Measurements from ENCODE around the gene INPPL1.

Gene INPPL1

GRCh38 chr11:72230764-72231365 is 6.3 kb downstream of the INPPL1 start:
- H3K4me1 ChIP-seq (ENCODE audit: insufficient read depth, low read length) = no peaks in the 10 kb centered on the region
- H3K4me3 ChIP-seq (ENCODE audit: low read length) = no peak overlapping the region
- peaks cover 83% of the 10 kb centered on the region for H3K36me3 ChIP-seq (ENCODE audit: insufficient read depth, low read length)

DNA sequence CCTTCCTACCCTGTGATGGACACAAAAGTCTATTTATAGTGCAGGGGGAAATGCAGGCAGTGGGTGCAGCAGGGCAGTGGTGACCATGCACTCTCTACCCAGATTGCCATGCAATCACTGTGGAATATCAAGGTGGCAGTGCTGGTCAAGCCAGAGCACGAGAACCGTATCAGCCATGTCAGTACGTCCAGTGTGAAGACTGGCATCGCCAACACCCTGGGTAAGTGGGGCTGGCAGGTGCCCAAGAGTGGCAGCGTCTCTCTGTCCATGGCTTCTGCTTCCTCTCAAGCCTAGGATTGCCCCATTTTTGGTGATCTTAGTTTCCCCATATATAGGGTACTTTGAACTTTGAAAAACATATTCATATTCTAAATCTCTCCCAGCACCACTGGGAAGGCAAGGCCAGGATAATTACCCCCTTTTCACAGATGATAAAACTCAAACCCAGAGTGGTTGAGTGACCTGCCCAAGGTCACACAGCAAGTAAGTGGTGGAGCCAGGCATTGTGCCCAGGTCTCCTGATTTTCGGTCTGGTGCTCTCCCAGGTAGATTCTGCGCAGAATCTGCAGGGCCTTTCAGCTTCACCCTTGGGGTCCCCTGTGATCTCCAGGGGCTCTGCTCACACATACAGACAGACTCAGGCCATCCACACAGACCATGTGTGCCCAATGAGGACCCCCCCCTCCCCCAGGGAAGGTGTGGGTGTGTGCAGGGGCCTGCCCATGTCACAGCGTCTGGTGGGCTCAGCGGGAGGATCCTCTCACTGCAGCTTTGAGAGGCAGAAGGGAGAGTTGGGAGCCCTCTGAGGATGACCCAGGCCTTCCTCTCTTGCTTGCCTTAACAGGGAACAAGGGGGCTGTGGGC is 7.1 kb downstream of the INPPL1 start:
- Histone ChIP-seq H3K36me3 (ENCODE audit: insufficient read depth, low read length) (peaks cover 90% of the 10 kb centered on the region), H3K9me3 (ENCODE audit: low read length) (no peaks in the 10 kb centered on the region), H3K27me3 (ENCODE audit: insufficient read depth, low read length) (no peaks in the 10 kb centered on the region), H2AFZ (ENCODE audit: low read depth, low read length) (no peak overlapping the region), H3K4me1 (ENCODE audit: insufficient read depth, low read length) (no peaks in the 10 kb centered on the region), H3K4me3 (ENCODE audit: low read length) (no peak overlapping the region)

More at GRCh38 chr11:72230764-72231365, 6.3 kb downstream of the INPPL1 start:
- Histone ChIP-seq H3K9me3 (ENCODE audit: low read length) (no peaks in the 10 kb centered on the region), H3K27me3 (ENCODE audit: insufficient read depth, low read length) (no peaks in the 10 kb centered on the region), H2AFZ (ENCODE audit: low read depth, low read length) (no peak overlapping the region)

GRCh38 chr11:72232260-72233055 is 7.9 kb downstream of the INPPL1 start:
- Histone ChIP-seq H3K4me3 (ENCODE audit: low read length) (no peak overlapping the region), H3K36me3 (ENCODE audit: insufficient read depth, low read length) (peaks cover 94% of the 10 kb centered on the region), H3K9me3 (ENCODE audit: low read length) (no peaks in the 10 kb centered on the region), H3K4me1 (ENCODE audit: insufficient read depth, low read length) (no peaks in the 10 kb centered on the region), H3K27me3 (ENCODE audit: insufficient read depth, low read length) (no peaks in the 10 kb centered on the region), H2AFZ (ENCODE audit: low read depth, low read length) (no peak overlapping the region)

- Histone ChIP-seq H3K4me3 (ENCODE audit: low read length) (no peak overlapping the region), H3K27me3 (ENCODE audit: insufficient read depth, low read length) (peaks cover 2% of the 10 kb centered on the region), H3K36me3 (ENCODE audit: insufficient read depth, low read length) (peaks cover 93% of the 10 kb centered on the region), H3K9me3 (ENCODE audit: low read length) (no peaks in the 10 kb centered on the region), H2AFZ (ENCODE audit: low read depth, low read length) (no peak overlapping the region), H3K4me1 (ENCODE audit: insufficient read depth, low read length) (no peaks in the 10 kb centered on the region)
Measured at GRCh38 chr11:72233056-72233772, 8.6 kb downstream of the INPPL1 start.

DNA sequence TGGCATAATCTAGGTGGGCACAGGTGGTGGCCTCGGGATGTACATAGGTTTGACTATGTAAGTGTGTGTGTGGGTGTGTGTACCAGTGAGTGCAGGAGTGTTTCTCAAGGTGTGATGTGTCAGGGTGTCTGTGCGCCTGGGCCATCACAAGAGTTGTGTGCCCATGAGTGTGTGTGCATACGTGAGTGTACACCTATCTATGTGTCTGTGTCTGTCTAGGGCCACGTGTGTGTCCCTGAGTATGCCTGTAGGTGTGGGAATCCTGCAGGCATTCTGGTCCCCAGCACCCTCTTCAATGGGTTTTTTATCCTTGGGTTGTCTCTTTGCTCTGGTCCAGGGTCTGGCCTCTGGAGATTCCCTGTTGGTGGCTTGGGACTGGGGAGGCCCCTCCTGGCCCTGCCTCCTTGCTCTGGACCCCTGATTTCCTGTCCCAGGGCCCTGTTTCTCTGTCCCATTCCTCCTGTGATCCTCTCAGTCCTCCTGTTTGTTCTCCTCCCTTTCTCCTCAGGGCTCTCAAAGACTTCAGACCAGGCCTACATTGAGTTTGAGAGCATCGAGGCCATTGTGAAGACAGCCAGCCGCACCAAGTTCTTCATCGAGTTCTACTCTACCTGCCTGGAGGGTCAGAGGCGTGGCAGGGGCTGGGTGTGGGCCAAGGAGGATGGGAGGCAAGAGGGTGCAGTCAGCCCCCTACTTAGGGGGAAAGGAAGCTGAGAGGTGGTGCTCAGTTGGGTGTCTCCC is 9.4 kb downstream of the INPPL1 start:
- Histone ChIP-seq H3K27me3 (ENCODE audit: insufficient read depth, low read length) (peaks cover 8% of the 10 kb centered on the region), H3K4me3 (ENCODE audit: low read length) (no peak overlapping the region), H3K36me3 (ENCODE audit: insufficient read depth, low read length) (peaks cover 89% of the 10 kb centered on the region), H3K4me1 (ENCODE audit: insufficient read depth, low read length) (no peaks in the 10 kb centered on the region), H3K9me3 (ENCODE audit: low read length) (no peaks in the 10 kb centered on the region), H2AFZ (ENCODE audit: low read depth, low read length) (no peak overlapping the region)

GRCh38 chr11:72234514-72234830 is 9.9 kb downstream of the INPPL1 start:
- Histone ChIP-seq H3K4me1 (ENCODE audit: insufficient read depth, low read length) (no peaks in the 10 kb centered on the region), H3K9me3 (ENCODE audit: low read length) (peaks cover 1% of the 10 kb centered on the region), H3K36me3 (ENCODE audit: insufficient read depth, low read length) (peaks cover 83% of the 10 kb centered on the region), H2AFZ (ENCODE audit: low read depth, low read length) (no peak overlapping the region), H3K4me3 (ENCODE audit: low read length) (no peak overlapping the region), H3K27me3 (ENCODE audit: insufficient read depth, low read length) (peaks cover 13% of the 10 kb centered on the region)

- H3K4me1 ChIP-seq (ENCODE audit: insufficient read depth, low read length) = no peaks in the 10 kb centered on the region
- no peak overlapping the region for H3K4me3 ChIP-seq (ENCODE audit: low read length)
- peaks cover 79% of the 10 kb centered on the region for H3K36me3 ChIP-seq (ENCODE audit: insufficient read depth, low read length)
- peaks cover 17% of the 10 kb centered on the region for H3K27me3 ChIP-seq (ENCODE audit: insufficient read depth, low read length)
- no peak overlapping the region for H2AFZ ChIP-seq (ENCODE audit: low read depth, low read length)
- H3K9me3 ChIP-seq (ENCODE audit: low read length) = peaks cover 1% of the 10 kb centered on the region
Measured at GRCh38 chr11:72234920-72235319, 10.4 kb downstream of the INPPL1 start.

DNA sequence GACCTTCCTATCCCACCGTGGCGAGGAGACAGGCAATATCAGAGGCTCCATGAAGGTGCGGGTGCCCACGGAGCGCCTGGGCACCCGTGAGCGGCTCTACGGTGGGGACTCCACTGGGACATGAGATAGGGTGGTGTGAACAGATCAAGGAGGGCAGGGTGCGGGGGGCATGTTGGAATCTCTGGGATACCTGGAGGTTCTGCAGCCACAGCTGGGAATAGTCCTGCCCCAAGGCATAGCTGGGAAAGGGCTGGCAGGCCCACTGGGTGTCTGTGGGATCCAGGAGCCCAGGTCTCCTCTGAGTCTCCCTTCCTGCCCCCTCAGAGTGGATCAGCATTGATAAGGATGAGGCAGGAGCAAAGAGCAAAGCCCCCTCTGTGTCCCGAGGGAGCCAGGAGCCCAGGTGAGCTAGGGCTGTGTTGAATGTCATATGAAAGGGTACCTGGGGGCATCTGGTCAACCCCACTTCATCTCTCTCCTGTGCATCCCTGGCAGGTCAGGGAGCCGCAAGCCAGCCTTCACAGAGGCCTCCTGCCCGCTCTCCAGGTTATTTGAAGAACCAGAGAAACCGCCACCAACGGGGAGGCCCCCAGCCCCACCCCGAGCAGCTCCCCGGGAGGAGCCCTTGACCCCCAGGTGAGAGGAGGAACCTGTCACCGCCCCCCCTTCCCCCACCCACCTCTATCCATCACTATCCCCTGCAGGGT is 10.9 kb downstream of the INPPL1 start:
- H3K9me3 ChIP-seq (ENCODE audit: low read length) = peaks cover 3% of the 10 kb centered on the region
- H3K4me3 ChIP-seq (ENCODE audit: low read length) = no peak overlapping the region
- H3K36me3 ChIP-seq (ENCODE audit: insufficient read depth, low read length) = peaks cover 73% of the 10 kb centered on the region
- peaks cover 22% of the 10 kb centered on the region for H3K27me3 ChIP-seq (ENCODE audit: insufficient read depth, low read length)
- no peak overlapping the region for H2AFZ ChIP-seq (ENCODE audit: low read depth, low read length)
- no peaks in the 10 kb centered on the region for H3K4me1 ChIP-seq (ENCODE audit: insufficient read depth, low read length)

GRCh38 chr11:72236083-72236697 is 11.6 kb downstream of the INPPL1 start:
- Histone ChIP-seq H3K9me3 (ENCODE audit: low read length) (peaks cover 7% of the 10 kb centered on the region), H2AFZ (ENCODE audit: low read depth, low read length) (no peak overlapping the region), H3K36me3 (ENCODE audit: insufficient read depth, low read length) (peaks cover 66% of the 10 kb centered on the region), H3K4me3 (ENCODE audit: low read length) (no peak overlapping the region), H3K27me3 (ENCODE audit: insufficient read depth, low read length) (peaks cover 28% of the 10 kb centered on the region), H3K4me1 (ENCODE audit: insufficient read depth, low read length) (no peaks in the 10 kb centered on the region)

GRCh38 chr11:72236774-72237111 is 12.2 kb downstream of the INPPL1 start:
- H3K27me3 ChIP-seq (ENCODE audit: insufficient read depth, low read length) = peaks cover 32% of the 10 kb centered on the region
- no peak overlapping the region for H2AFZ ChIP-seq (ENCODE audit: low read depth, low read length)
- H3K4me1 ChIP-seq (ENCODE audit: insufficient read depth, low read length) = no peaks in the 10 kb centered on the region
- H3K4me3 ChIP-seq (ENCODE audit: low read length) = no peak overlapping the region
- H3K9me3 ChIP-seq (ENCODE audit: low read length) = peaks cover 7% of the 10 kb centered on the region
- peaks cover 61% of the 10 kb centered on the region for H3K36me3 ChIP-seq (ENCODE audit: insufficient read depth, low read length)

DNA sequence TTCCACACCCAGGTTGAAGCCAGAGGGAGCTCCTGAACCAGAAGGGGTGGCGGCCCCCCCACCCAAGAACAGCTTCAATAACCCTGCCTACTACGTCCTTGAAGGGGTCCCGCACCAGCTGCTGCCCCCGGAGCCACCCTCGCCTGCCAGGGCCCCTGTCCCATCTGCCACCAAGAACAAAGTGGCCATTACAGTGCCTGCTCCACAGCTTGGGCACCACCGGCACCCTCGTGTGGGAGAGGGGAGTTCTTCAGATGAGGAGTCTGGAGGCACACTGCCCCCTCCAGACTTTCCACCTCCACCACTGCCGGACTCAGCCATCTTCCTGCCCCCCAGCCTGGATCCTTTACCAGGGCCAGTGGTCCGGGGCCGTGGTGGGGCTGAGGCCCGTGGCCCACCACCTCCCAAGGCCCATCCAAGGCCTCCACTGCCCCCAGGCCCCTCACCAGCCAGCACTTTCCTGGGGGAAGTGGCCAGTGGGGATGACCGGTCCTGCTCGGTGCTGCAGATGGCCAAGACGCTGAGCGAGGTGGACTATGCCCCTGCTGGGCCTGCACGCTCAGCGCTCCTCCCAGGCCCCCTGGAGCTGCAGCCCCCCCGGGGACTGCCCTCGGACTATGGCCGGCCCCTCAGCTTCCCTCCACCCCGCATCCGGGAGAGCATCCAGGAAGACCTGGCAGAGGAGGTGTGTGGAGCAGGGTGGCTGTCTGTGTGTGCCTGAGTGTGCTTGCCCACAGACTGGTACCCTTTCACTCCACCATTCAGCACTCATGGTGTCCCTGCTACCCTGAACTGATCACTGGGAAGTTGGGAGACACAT is 12.8 kb downstream of the INPPL1 start:
- peaks cover 38% of the 10 kb centered on the region for H3K27me3 ChIP-seq (ENCODE audit: insufficient read depth, low read length)
- peaks cover 11% of the 10 kb centered on the region for H3K9me3 ChIP-seq (ENCODE audit: low read length)
- H3K36me3 ChIP-seq (ENCODE audit: insufficient read depth, low read length) = peaks cover 55% of the 10 kb centered on the region
- H2AFZ ChIP-seq (ENCODE audit: low read depth, low read length) = no peak overlapping the region
- no peak overlapping the region for H3K4me3 ChIP-seq (ENCODE audit: low read length)
- no peaks in the 10 kb centered on the region for H3K4me1 ChIP-seq (ENCODE audit: insufficient read depth, low read length)

Data from neuron (in vitro differentiated cells).